ENCODE data around the gene BICC1. TPM values are rescaled to one million over a fixed set of nuclear protein-coding genes. Genes with fewer than 3 reads are reported as not detected.
A peak's percentile ranks its signal among the peaks of the same experiment; 100 is the strongest.

BICC1 gene
- total RNA-seq, 1 experiment from 2014 or later, result 70.2 TPM

DNA sequence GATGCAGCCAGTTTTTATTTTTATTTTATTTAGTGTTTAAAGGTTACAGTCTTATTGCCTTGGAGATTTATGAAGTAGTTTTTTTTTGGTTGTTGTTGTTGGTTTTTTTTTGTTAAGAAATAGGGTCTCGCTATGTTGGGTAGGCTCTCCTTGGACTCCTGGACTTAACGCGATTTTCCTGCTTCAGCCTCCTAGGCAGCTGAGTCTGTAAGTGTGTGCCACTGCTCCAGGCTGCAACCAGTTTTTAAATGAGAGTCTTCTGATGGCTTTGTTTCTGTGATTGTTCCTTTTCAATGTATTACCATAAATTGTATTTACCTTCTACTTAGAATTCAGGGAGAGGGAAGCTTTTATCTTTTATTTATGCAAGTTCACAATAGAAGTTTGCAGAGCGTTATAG, 62.8 kb downstream of the BICC1 start:
- H3K36me3 Mint-ChIP-seq (ENCODE audit: insufficient read depth, unreplicated experiment), result peaks cover 8% of the 10 kb centered on the region
- H3K4me3 Mint-ChIP-seq (ENCODE audit: low read depth, unreplicated experiment), result peak overlapping the region; percentile 7
- peaks cover 62% of the 10 kb centered on the region for H3K4me1 Mint-ChIP-seq (ENCODE audit: low read depth, unreplicated experiment)
- BruUV-seq (replicated peaks), result no TSS peak
- TF ChIP-seq, protein P1, sequence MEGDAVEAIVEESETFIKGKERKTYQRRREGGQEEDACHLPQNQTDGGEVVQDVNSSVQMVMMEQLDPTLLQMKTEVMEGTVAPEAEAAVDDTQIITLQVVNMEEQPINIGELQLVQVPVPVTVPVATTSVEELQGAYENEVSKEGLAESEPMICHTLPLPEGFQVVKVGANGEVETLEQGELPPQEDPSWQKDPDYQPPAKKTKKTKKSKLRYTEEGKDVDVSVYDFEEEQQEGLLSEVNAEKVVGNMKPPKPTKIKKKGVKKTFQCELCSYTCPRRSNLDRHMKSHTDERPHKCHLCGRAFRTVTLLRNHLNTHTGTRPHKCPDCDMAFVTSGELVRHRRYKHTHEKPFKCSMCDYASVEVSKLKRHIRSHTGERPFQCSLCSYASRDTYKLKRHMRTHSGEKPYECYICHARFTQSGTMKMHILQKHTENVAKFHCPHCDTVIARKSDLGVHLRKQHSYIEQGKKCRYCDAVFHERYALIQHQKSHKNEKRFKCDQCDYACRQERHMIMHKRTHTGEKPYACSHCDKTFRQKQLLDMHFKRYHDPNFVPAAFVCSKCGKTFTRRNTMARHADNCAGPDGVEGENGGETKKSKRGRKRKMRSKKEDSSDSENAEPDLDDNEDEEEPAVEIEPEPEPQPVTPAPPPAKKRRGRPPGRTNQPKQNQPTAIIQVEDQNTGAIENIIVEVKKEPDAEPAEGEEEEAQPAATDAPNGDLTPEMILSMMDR (IDR thresholded peaks at IDR 0.05; ENCODE audit: unreplicated experiment), result no peak
- H3K27me3 Mint-ChIP-seq (ENCODE audit: unreplicated experiment), result no peaks in the 10 kb centered on the region
- no peak for DNase-seq
- CTCF ChIA-PET, result no interaction called here
- H3K9me3 Mint-ChIP-seq (ENCODE audit: low read depth, unreplicated experiment), result peaks cover 2% of the 10 kb centered on the region
- no peak overlapping the region for H3K27ac Mint-ChIP-seq (ENCODE audit: unreplicated experiment)
- intact Hi-C loops (cut with micrococcal nuclease; ENCODE audit: unreplicated experiment), result no loop called here

GRCh38 chr10:58576751-58577436, 64.2 kb downstream of the BICC1 start:
- DNase-seq, result no peak
- no peaks in the 10 kb centered on the region for H3K9me3 Mint-ChIP-seq (ENCODE audit: low read depth, unreplicated experiment)
- peaks cover 73% of the 10 kb centered on the region for H3K4me1 Mint-ChIP-seq (ENCODE audit: low read depth, unreplicated experiment)
- no TSS peak for BruUV-seq (replicated peaks)
- no peak overlapping the region for H3K27ac Mint-ChIP-seq (ENCODE audit: unreplicated experiment)
- no peaks in the 10 kb centered on the region for H3K27me3 Mint-ChIP-seq (ENCODE audit: unreplicated experiment)
- H3K36me3 Mint-ChIP-seq (ENCODE audit: insufficient read depth, unreplicated experiment), result peaks cover 4% of the 10 kb centered on the region
- CTCF ChIA-PET, result interaction anchor here (0.6 to 0.8 kb wide), 2 partner anchors 9 to 11 kb away, joined by 3 to 4 read pairs; no protein-coding TSS in a partner anchor
- intact Hi-C loops (cut with micrococcal nuclease; ENCODE audit: unreplicated experiment), result no loop called here
- TF ChIP-seq, protein P1 (IDR thresholded peaks at IDR 0.05; ENCODE audit: unreplicated experiment), result no peak
- peak overlapping the region; percentile 7 for H3K4me3 Mint-ChIP-seq (ENCODE audit: low read depth, unreplicated experiment)

DNA sequence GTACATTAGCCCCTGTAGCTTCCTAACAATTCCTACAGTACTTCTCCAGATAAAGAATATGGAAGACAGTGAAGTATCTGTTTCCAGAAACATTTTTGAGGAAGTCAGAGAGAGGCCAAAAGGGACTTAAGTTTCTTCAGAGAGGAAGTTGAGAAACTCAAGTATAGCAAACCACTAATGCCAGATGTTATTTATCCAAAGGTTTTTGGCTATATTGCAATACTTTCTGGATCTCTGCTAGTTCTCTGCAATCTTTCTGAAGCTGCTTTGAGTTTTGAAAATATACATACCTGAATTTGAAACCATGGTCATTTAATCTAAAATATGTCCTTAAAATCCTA, 64.7 kb downstream of the BICC1 start:
- TF ChIP-seq, protein P1 (IDR thresholded peaks at IDR 0.05; ENCODE audit: unreplicated experiment), result no peak
- no peak overlapping the region for H3K4me3 Mint-ChIP-seq (ENCODE audit: low read depth, unreplicated experiment)
- no peaks in the 10 kb centered on the region for H3K27me3 Mint-ChIP-seq (ENCODE audit: unreplicated experiment)
- H3K27ac Mint-ChIP-seq (ENCODE audit: unreplicated experiment), result no peak overlapping the region
- H3K4me1 Mint-ChIP-seq (ENCODE audit: low read depth, unreplicated experiment), result peaks cover 75% of the 10 kb centered on the region
- intact Hi-C loops (cut with micrococcal nuclease; ENCODE audit: unreplicated experiment), result no loop called here
- CTCF ChIA-PET, result interaction anchor here (0.6 kb wide), 1 partner anchor 9 kb away, joined by 3 read pairs; no protein-coding TSS in a partner anchor
- no peaks in the 10 kb centered on the region for H3K9me3 Mint-ChIP-seq (ENCODE audit: low read depth, unreplicated experiment)
- BruUV-seq (replicated peaks), result no TSS peak
- no peak for DNase-seq
- no peaks in the 10 kb centered on the region for H3K36me3 Mint-ChIP-seq (ENCODE audit: insufficient read depth, unreplicated experiment)

DNA sequence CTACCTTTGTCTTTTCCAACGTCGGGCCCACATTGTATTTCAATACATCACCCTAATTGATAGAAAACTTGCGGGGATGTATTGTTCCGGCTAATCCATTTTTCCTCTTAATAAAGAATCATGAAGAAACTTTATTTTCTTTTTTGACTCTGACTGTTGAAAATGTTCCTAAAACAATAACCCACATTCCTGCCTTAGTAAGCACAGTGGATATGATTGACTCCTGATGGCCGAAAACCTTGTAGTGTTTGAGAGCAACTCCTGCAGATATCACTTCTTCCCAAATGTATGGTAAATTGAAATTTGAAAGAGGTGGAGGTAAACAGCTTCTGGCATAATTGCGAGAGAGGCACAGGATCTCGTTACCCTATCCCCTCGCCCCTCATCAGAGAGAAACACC, 65.7 kb downstream of the BICC1 start:
- TF ChIP-seq, protein P1 (IDR thresholded peaks at IDR 0.05; ENCODE audit: unreplicated experiment), result no peak
- no TSS peak for BruUV-seq (replicated peaks)
- Mint-ChIP-seq H3K27ac (ENCODE audit: unreplicated experiment) (no peak overlapping the region), H3K4me1 (ENCODE audit: low read depth, unreplicated experiment) (peaks cover 70% of the 10 kb centered on the region), H3K27me3 (ENCODE audit: unreplicated experiment) (no peaks in the 10 kb centered on the region), H3K4me3 (ENCODE audit: low read depth, unreplicated experiment) (no peak overlapping the region), H3K9me3 (ENCODE audit: low read depth, unreplicated experiment) (peaks cover 5% of the 10 kb centered on the region), H3K36me3 (ENCODE audit: insufficient read depth, unreplicated experiment) (no peaks in the 10 kb centered on the region)
- no peak for DNase-seq
- CTCF ChIA-PET, result no interaction called here
- intact Hi-C loops (cut with micrococcal nuclease; ENCODE audit: unreplicated experiment), result no loop called here
